Activated CD4-positive, alpha-beta T cell treated with anti-CD3 and anti-CD28 coated beads, Interleukin-2, amount 50 U/mL, for 16 hours (primary cell): ENCODE data around the gene COPS3.

ENCODE experiments used
- DNase-seq: peaks from one replicate; pipeline ENCODE4 v3.0.0-alpha.2; 2020

The COPS3 gene

GRCh38 chr17:17214646-17215436, 66.2 kb downstream of the COPS3 start:
- DNase-seq, result no peak

- DNase-seq, result no peak
These were observed 67.3 kb downstream of the COPS3 start for GRCh38 chr17:17213775-17214174.

GRCh38 chr17:17207998-17208397, 73.0 kb downstream of the COPS3 start:
- DNase-seq, result no peak

- DNase-seq, result no peak
These were observed 74.1 kb downstream of the COPS3 start for GRCh38 chr17:17206913-17207335.

- peak; percentile 95 for DNase-seq
These were observed 74.7 kb downstream of the COPS3 start, which contains the start of gene PLD6 for GRCh38 chr17:17206124-17206912. TSS of gene PLD6 (minus strand) at chr17:17206333. CDS start at chr17:17206286, 47 bp downstream.

- DNase-seq, result peak; percentile 68
These were observed 75.5 kb downstream of the COPS3 start for GRCh38 chr17:17205368-17206123.

- DNase-seq, result no peak
These were observed 76.3 kb downstream of the COPS3 start for GRCh38 chr17:17204635-17205231.

- DNase-seq, result no peak
These were observed 76.9 kb downstream of the COPS3 start for GRCh38 chr17:17204041-17204591.

- DNase-seq, result no peak
These were observed 77.8 kb downstream of the COPS3 start for GRCh38 chr17:17203173-17203730.

- DNase-seq, result no peak
These were observed 79.1 kb downstream of the COPS3 start for GRCh38 chr17:17201907-17202306.

- no peak for DNase-seq
These were observed 79.8 kb downstream of the COPS3 start for GRCh38 chr17:17201271-17201670.

GRCh38 chr17:17200831-17201230, 80.2 kb downstream of the COPS3 start:
- DNase-seq, result no peak

- DNase-seq, result no peak
These were observed 80.7 kb downstream of the COPS3 start for GRCh38 chr17:17200311-17200710.

GRCh38 chr17:17198281-17198680, 82.8 kb downstream of the COPS3 start:
- DNase-seq, result no peak

GRCh38 chr17:17196776-17197175, 84.3 kb downstream of the COPS3 start:
- DNase-seq, result no peak
